Ovary (tissue), 9 donors: ENCODE data around the gene TNFAIP3. TPM values are rescaled to one million over a fixed set of nuclear protein-coding genes. Genes with fewer than 3 reads are reported as not detected.

ENCODE experiments used
- DNase-seq, 5 donors: peaks; one replicate each; pipeline ENCODE4 v3.0.0-alpha.2; 2019 to 2020
- H3K27ac ChIP-seq, 2 donors: fragments of 200-600 bp; one replicate each; pipeline versions ENCODE4 v1.5.1 to v1.8.0; 2019 to 2022
- H3K27me3 ChIP-seq: fragments of 200-600 bp; one replicate; pipeline ENCODE4 v1.8.0; 2022
- H3K36me3 ChIP-seq: fragments of 200-600 bp; sonication (generic); one replicate; pipeline ENCODE4 v1.5.1; 2019
- H3K4me1 ChIP-seq: one replicate; pipeline ENCODE4 v1.8.1; 2013; ENCODE audit warnings: mild to moderate bottlenecking, moderate library complexity; ENCODE audit not compliant: insufficient read depth
- H3K4me3 ChIP-seq: fragments of 200-600 bp; sonication (generic); one replicate; pipeline ENCODE4 v1.5.1; 2017
- H3K9me3 ChIP-seq, 2 donors: fragments of 200-600 bp in 1 of 2; sonication (generic) in 1 of 2; one replicate each; pipeline versions ENCODE4 v1.5.1 to v1.8.1; 2013 to 2019; ENCODE audit warnings: mild to moderate bottlenecking in 1 of 2, moderate library complexity in 1 of 2
- EP300 ChIP-seq: sonication (generic); formaldehyde crosslinking; IDR thresholded peaks from one replicate; pipeline ENCODE4 v1.6.1; 2017; ENCODE audit warnings: antibody characterized with exemption
- POLR2A ChIP-seq: fragments of 450-650 bp; IDR thresholded peaks from one replicate; pipeline ENCODE4 v1.6.1; 2017; ENCODE audit warnings: antibody characterized with exemption, mild to moderate bottlenecking, moderate library complexity
- WGBS, 3 donors: extraction: QIAGEN DNeasy Blood & Tissue Kit in 1 of 3; methylation state at CpG; one replicate each; pipeline versions ENCODE4 v1.1.5 to v1.1.7; 2013 to 2017; 5-methylcytosine and 5-hydroxymethylcytosine counted together
- intact Hi-C, 4 donors: fragments of 100-400 bp; cut with DNase I; formaldehyde crosslinking; loops; one replicate each; pipeline versions ENCODE4 v1.11.0 to v1.15.1; 2022 to 2023
- polyA plus RNA-seq, 2 donors: library from polyadenylated mRNA; stranded (reverse); fragments of 200-250 nt in 1 of 2; fragments of 350-450 nt in 1 of 2; fragmentation: Illumina TruSeq in 1 of 2; extraction: RNeasy Lipid Tissue Mini Kit (QIAGEN cat#74804) in 1 of 2; gene quantifications; one replicate each; pipeline ENCODE4 v1.2.3, GENCODE V29; 2013 to 2014
- total RNA-seq, 7 donors: library from RNA; depleted of rRNA in 2 of 7; stranded (reverse); fragments of >200 nt in 2 of 7; fragmentation: NEBNext Ultra II Directional in 3 of 7; extraction: Animal tissue kit (Norgen Biotek cat#: 25700) in 3 of 7; gene quantifications; one replicate each; pipeline versions ENCODE4 v1.1.0 to v1.2.4, GENCODE V29; 2016 to 2023
- TF ChIP-seq, protein P1 (sequence below), 3 donors: fragments of 450-650 bp in 2 of 3; fragments of 200-600 bp in 1 of 3; IDR thresholded peaks; one replicate each; pipeline versions ENCODE4 v1.5.1 to v1.8.0; 2016 to 2022; ENCODE audit warnings: antibody characterized with exemption in 3 of 3, mild to moderate bottlenecking in 1 of 3
- donor health status: DM: no; HTN: no; CAD: no; lungs with moderate emphysema.
- donor health status: DM: no; HTN: no; CAD: no.
- donor health status: Bipolar disorder and iron deficiency.
- donor health status: DM: yes; HTN: yes; CAD: no.
- donor health status: DM: no; HTN: no; CAD: no.
- donor health status: DM: yes; HTN: yes; CAD: no.

TNFAIP3 gene
- total and polyA plus RNA-seq, 9 donors = 35.4 to 206 (median 96.6) TPM

DNA sequence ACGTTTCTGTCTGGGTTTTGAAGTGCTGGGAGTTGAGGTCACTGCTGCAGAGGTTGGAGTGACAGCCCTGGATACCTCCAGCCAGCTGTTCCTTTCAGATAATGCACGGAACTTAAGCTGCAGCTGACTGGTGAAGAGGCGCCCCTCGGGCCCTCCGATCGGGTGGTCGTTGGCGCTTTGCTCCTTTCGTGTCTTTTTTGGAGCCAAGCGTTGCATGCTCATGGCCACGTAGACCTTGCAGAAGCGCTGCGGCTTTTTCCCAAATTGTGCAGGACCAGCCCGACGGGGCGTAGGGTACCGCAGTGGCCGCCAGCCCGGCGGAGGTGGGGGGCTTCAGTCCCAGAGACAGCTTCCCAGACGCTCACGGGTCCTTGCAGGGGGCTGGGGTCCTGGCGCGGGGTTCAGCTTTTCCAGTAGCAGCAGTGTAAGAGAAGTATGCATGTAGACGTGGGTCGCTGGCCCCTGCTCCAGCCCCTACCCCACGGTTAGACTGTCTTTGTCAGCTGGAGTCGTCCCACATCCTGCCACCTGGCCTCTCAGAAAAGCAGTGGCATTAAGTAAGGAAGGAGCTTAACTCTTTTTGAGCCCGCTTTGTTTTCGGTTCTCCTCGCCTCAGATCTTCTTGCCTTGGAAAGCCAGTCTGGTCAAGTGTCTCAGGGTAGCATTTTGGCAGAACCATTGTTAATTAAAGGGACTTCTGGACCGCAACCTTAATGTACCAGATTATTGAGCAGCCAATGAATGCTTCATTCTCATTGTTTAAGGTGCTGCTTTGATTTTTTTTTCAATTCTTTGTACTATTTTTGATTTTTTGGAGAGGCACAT lies 838 bp downstream of the TNFAIP3 start:
- WGBS, 3 donors = 0 to 1% (median 1%) methylated on average over 27 to 32 of the region's 32 CpGs
- no peaks in the 10 kb centered on the region for H3K9me3 ChIP-seq
- TF ChIP-seq, protein P1, sequence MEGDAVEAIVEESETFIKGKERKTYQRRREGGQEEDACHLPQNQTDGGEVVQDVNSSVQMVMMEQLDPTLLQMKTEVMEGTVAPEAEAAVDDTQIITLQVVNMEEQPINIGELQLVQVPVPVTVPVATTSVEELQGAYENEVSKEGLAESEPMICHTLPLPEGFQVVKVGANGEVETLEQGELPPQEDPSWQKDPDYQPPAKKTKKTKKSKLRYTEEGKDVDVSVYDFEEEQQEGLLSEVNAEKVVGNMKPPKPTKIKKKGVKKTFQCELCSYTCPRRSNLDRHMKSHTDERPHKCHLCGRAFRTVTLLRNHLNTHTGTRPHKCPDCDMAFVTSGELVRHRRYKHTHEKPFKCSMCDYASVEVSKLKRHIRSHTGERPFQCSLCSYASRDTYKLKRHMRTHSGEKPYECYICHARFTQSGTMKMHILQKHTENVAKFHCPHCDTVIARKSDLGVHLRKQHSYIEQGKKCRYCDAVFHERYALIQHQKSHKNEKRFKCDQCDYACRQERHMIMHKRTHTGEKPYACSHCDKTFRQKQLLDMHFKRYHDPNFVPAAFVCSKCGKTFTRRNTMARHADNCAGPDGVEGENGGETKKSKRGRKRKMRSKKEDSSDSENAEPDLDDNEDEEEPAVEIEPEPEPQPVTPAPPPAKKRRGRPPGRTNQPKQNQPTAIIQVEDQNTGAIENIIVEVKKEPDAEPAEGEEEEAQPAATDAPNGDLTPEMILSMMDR (IDR thresholded peaks at IDR 0.05) = no peak
- no peak for TF ChIP-seq POLR2A
- TF ChIP-seq EP300 = no peak
- no peaks in the 10 kb centered on the region for H3K27me3 ChIP-seq
- H3K36me3 ChIP-seq = no peaks in the 10 kb centered on the region
- peak overlapping the region; percentile 93 for H3K4me3 ChIP-seq
- intact Hi-C loops = loop anchor here in 3 of 4 donors (2.0 to 10.0 kb wide), 6 partner anchors 46 to 161 kb away; no protein-coding TSS in a partner anchor
- DNase-seq = peak in 3 of 5 donors; percentile 56 to 60 (median 60)
- H3K27ac ChIP-seq = peak overlapping the region; percentile 85 to 88
- H3K4me1 ChIP-seq = peaks cover 8% of the 10 kb centered on the region

DNA sequence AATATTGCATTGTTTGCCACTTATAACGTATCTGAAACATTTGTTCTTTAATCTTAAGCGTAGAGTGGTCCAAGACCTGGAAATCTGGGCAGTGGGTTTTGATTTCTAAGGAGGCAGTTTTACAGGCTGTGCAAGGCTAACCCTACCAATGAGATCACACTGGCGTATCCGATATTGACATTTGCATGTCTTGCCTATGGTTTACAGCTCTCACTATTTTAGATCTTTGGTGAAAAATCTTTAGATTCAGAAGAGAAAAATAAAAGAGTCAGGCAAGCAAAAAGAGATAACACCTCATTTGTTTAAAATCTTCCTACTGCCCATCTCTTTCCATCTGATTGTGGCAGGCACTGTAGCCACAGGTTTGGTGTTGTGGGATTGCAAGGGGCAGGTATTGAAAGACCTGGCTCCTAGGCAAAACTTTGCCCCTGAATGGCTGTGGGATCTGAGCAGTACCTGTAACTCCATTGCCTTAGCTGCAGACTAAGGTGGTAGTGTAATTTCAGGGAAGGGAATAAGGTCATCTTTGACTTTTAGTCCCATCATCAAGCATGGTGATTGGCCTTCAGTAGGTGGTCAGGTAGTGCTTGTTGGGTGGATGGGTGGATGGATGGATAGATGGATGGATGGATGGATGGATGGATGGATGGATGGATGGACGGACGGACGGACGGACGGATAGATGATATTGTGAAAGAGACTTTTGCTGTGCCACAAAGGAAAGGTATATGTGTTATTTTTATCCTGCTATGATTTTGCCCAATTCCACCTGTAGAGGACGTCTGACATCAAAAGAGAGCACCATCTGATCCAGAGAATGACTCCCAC lies 1.9 kb downstream of the TNFAIP3 start:
- no peak for DNase-seq
- TF ChIP-seq EP300 = no peak
- no peak for TF ChIP-seq POLR2A
- TF ChIP-seq, protein P1 (IDR thresholded peaks at IDR 0.05) = no peak
- Histone ChIP-seq H3K36me3 (no peaks in the 10 kb centered on the region), H3K27ac (peak overlapping the region in 1 of 2 donors; percentile 19), H3K9me3 (no peaks in the 10 kb centered on the region), H3K4me1 (peaks cover 5% of the 10 kb centered on the region), H3K4me3 (peak overlapping the region; percentile 93), H3K27me3 (no peaks in the 10 kb centered on the region)
- intact Hi-C loops = loop anchor here in 3 of 4 donors (5.0 to 10.0 kb wide), 5 partner anchors 47 to 162 kb away; no protein-coding TSS in a partner anchor
- 36 to 41% (median 38%) methylated on average over 10 of the region's 10 CpGs for WGBS, 3 donors

DNA sequence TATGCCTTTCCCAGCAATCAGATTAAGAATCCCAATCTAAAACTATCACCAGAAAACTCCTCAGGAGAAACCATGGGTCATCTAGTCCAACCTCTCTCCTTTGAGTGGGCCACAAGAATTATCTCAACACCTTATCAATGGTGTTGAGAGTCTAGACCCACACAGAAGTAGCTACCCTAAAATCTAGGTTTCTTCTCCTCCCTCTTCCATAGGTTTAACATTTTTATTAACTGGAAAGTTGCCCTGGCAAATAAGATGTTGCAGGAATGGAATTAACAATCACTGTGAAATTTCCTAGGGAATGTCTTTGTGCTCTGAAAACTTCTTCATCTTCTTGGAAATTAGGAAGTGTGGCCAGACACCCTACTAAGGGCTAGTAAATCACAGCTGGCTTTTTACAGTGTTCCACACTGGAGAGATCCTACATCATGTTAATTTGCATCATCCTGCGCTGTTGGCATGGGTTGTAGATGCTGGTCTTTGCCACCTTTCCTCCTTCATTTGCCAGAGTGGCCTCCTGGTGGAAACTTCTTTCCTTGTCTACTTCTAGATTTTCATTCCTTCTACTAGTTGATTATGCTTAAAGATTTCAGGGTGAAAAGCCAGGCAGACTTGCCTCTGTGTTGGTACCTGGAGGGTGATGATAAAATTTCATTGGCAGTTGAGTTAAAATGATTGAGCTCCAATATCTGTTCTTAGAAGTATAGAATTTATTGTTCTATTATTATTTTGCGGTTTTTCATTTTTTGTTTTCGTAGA lies 2.7 kb downstream of the TNFAIP3 start:
- intact Hi-C loops = loop anchor here (5.0 to 10.0 kb wide), 6 partner anchors 47 to 162 kb away; no protein-coding TSS in a partner anchor
- peak overlapping the region; percentile 93 for H3K4me3 ChIP-seq
- peak overlapping the region in 1 of 2 donors; percentile 28 for H3K27ac ChIP-seq
- no peaks in the 10 kb centered on the region for H3K27me3 ChIP-seq
- no peaks in the 10 kb centered on the region for H3K36me3 ChIP-seq
- no peak for DNase-seq
- no peaks in the 10 kb centered on the region for H3K9me3 ChIP-seq
- TF ChIP-seq POLR2A (no peak), EP300 (no peak)
- TF ChIP-seq, protein P1 (IDR thresholded peaks at IDR 0.05) = no peak
- H3K4me1 ChIP-seq = peaks cover 10% of the 10 kb centered on the region
- 62 to 75% (median 69%) methylated on average over 3 of the region's 3 CpGs for WGBS, 3 donors

DNA sequence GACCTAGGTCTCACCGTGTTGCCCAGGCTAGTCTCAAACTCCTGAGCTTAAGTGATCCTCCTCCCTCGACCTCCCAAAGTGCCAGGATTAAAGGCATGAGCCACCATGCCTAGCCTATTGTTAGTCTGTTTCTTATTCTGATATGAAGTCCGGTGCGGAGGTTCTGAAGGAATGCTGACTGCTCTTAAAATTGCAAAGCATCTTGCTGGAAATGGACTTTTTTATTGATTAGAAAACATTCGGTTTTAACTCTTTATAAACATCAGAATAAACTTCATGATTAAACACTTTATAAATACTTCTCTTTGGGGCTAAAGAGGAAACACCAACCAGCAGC lies 3.2 kb downstream of the TNFAIP3 start:
- no peaks in the 10 kb centered on the region for H3K27me3 ChIP-seq
- no peak for DNase-seq
- peak overlapping the region in 1 of 2 donors; percentile 28 for H3K27ac ChIP-seq
- 8 to 26% (median 12%) methylated on average over 5 of the region's 5 CpGs for WGBS, 3 donors
- H3K4me3 ChIP-seq = peak overlapping the region; percentile 93
- intact Hi-C loops = loop anchor here in 2 of 4 donors (5.0 to 10.0 kb wide), 2 partner anchors 75 to 163 kb away; no protein-coding TSS in a partner anchor
- H3K36me3 ChIP-seq = no peaks in the 10 kb centered on the region
- no peaks in the 10 kb centered on the region for H3K9me3 ChIP-seq
- TF ChIP-seq, protein P1 (IDR thresholded peaks at IDR 0.05) = no peak
- no peak for TF ChIP-seq POLR2A
- H3K4me1 ChIP-seq = peaks cover 13% of the 10 kb centered on the region
